CD14-positive monocyte (primary cell): ENCODE data around the gene ATP6V0A1. TPM values are rescaled to one million over a fixed set of nuclear protein-coding genes. Genes with fewer than 3 reads are reported as not detected.

Experiments
- DNase-seq, 3 donors: peaks; one replicate each; pipeline ENCODE4 v3.0.0-alpha.2; 2011 to 2022
- H2AFZ ChIP-seq: 2 replicates; pipeline ENCODE4 v1.6.0; 2012; ENCODE audit warnings: mild to moderate bottlenecking, low read depth, low read length, inconsistent platforms; ENCODE audit not compliant: insufficient read depth, poor library complexity, severe bottlenecking
- H3K27ac ChIP-seq, 2 donors: 1 replicate in 1 of 2; 2 replicates in 1 of 2; pipeline ENCODE4 v1.5.1; 2012 to 2013; ENCODE audit warnings: low read length in 2 of 2, control low read depth in 1 of 2, inconsistent platforms in 1 of 2, low read depth in 1 of 2, mild to moderate bottlenecking in 1 of 2
- H3K27me3 ChIP-seq, 2 donors: one replicate each; pipeline versions ENCODE4 v1.6.0 to v1.6.1; 2011 to 2013; ENCODE audit warnings: low read length in 2 of 2; ENCODE audit not compliant: control insufficient read depth in 2 of 2, insufficient read depth in 2 of 2
- H3K36me3 ChIP-seq, 2 donors: replicated peaks in 1 of 2; 1 replicate in 1 of 2; 2 replicates in 1 of 2; pipeline versions ENCODE4 v1.5.1 to v1.6.1; 2012 to 2013; ENCODE audit warnings: low read length in 2 of 2, control low read depth in 1 of 2, inconsistent platforms in 1 of 2, mild to moderate bottlenecking in 1 of 2; ENCODE audit not compliant: insufficient read depth in 2 of 2, control insufficient read depth in 1 of 2
- H3K4me1 ChIP-seq, 2 donors: 1 replicate in 1 of 2; 2 replicates in 1 of 2; pipeline versions ENCODE4 v1.5.1 to v1.6.1; 2012 to 2013; ENCODE audit warnings: low read length in 2 of 2, control low read depth in 1 of 2, inconsistent platforms in 1 of 2, mild to moderate bottlenecking in 1 of 2, moderate library complexity in 1 of 2; ENCODE audit not compliant: insufficient read depth in 2 of 2, control insufficient read depth in 1 of 2
- H3K4me2 ChIP-seq: replicated peaks from 2 replicates; pipeline ENCODE3; 2012; ENCODE audit warnings: low read length, moderate library complexity, mild to moderate bottlenecking; ENCODE audit not compliant: poor library complexity, severe bottlenecking; ENCODE audit errors: extremely low read depth
- H3K4me3 ChIP-seq, 3 experiments: fragments of 200-600 bp in 1 of 3; sonication (generic) in 1 of 3; replicated peaks in 1 of 3; 1 replicate in 2 of 3; 2 replicates in 1 of 3; pipeline ENCODE4 v1.5.1; 2011 to 2013; ENCODE audit warnings: low read length in 3 of 3, mild to moderate bottlenecking in 3 of 3, control low read depth in 2 of 3, low read depth in 2 of 3, inconsistent platforms in 1 of 3, moderate library complexity in 1 of 3
- H3K79me2 ChIP-seq: 2 replicates; pipeline ENCODE4 v1.6.0; 2012; ENCODE audit warnings: mild to moderate bottlenecking, control low read depth, inconsistent platforms, low read length, moderate library complexity; ENCODE audit not compliant: insufficient read depth
- H3K9ac ChIP-seq: 2 replicates; pipeline ENCODE4 v1.6.0; 2017; ENCODE audit warnings: low read length, mild to moderate bottlenecking; ENCODE audit not compliant: insufficient read depth, poor library complexity, severe bottlenecking
- H3K9me3 ChIP-seq, 2 donors: replicated peaks in 1 of 2; 1 replicate in 1 of 2; 2 replicates in 1 of 2; pipeline versions ENCODE4 v1.5.1 to v1.6.1; 2012 to 2013; ENCODE audit warnings: low read length in 2 of 2, control low read depth in 1 of 2; ENCODE audit not compliant: control insufficient read depth in 1 of 2, insufficient read depth in 1 of 2
- H4K20me1 ChIP-seq: 2 replicates; pipeline ENCODE4 v1.6.0; 2012; ENCODE audit warnings: mild to moderate bottlenecking, low read length, control low read depth, moderate library complexity; ENCODE audit not compliant: insufficient read depth
- H3K27ac Mint-ChIP-seq, 7 donors: one replicate each; pipeline ENCODE4 v1.8.0; 2020; ENCODE audit warnings: mild to moderate bottlenecking in 7 of 7, mixed read lengths in 7 of 7, moderate library complexity in 6 of 7, inconsistent platforms in 2 of 7
- H3K27me3 Mint-ChIP-seq, 3 donors: one replicate each; pipeline ENCODE4 v1.8.0; 2021 to 2022; ENCODE audit warnings: low read depth in 3 of 3, mild to moderate bottlenecking in 3 of 3, mixed read lengths in 3 of 3, moderate library complexity in 3 of 3, inconsistent platforms in 1 of 3
- H3K36me3 Mint-ChIP-seq, 2 donors: one replicate each; pipeline ENCODE4 v1.8.0; 2020; ENCODE audit warnings: mixed read lengths in 2 of 2, inconsistent platforms in 1 of 2, mild to moderate bottlenecking in 1 of 2
- H3K4me1 Mint-ChIP-seq: one replicate; pipeline ENCODE4 v1.8.0; 2020; ENCODE audit warnings: mild to moderate bottlenecking, mixed read lengths
- H3K4me3 Mint-ChIP-seq, 2 donors: one replicate each; pipeline ENCODE4 v1.8.0; 2020; ENCODE audit warnings: mild to moderate bottlenecking in 2 of 2, mixed read lengths in 2 of 2, moderate library complexity in 1 of 2
- H3K9me3 Mint-ChIP-seq, 7 donors: one replicate each; pipeline ENCODE4 v1.8.0; 2020 to 2022; ENCODE audit warnings: mixed read lengths in 7 of 7, mild to moderate bottlenecking in 6 of 7, moderate library complexity in 6 of 7, inconsistent platforms in 2 of 7
- CTCF ChIP-seq: fragments of 200-600 bp; IDR thresholded peaks from one replicate; pipeline ENCODE4 v1.8.0; 2022; ENCODE audit warnings: antibody characterized with exemption, mild to moderate bottlenecking
- WGBS: methylation state at CpG from one replicate; pipeline ENCODE4 v1.1.5; 2013; ENCODE audit warnings: missing lambda C conversion rate; ENCODE audit not compliant: insufficient coverage; 5-methylcytosine and 5-hydroxymethylcytosine counted together
- intact Hi-C, 2 donors: fragments of 100-400 bp; cut with micrococcal nuclease; formaldehyde crosslinking; loops; one replicate each; pipeline versions ENCODE4 v1.15.0 to v1.15.1; 2023
- polyA plus RNA-seq, 3 donors: library from polyadenylated mRNA; depleted of rRNA in 1 of 3; unstranded in 2 of 3; stranded (reverse) in 1 of 3; fragments of 300-500 nt in 2 of 3; fragments of >200 nt in 1 of 3; fragmentation: Illumina TruSeq in 2 of 3; gene quantifications; 1 replicate in 2 of 3; 2 replicates in 1 of 3; pipeline ENCODE4 v1.2.3, GENCODE V29; 2012 to 2021

Gene ATP6V0A1
- polyA plus RNA-seq, 3 donors: 36.1 to 126 (median 55.1) TPM

DNA sequence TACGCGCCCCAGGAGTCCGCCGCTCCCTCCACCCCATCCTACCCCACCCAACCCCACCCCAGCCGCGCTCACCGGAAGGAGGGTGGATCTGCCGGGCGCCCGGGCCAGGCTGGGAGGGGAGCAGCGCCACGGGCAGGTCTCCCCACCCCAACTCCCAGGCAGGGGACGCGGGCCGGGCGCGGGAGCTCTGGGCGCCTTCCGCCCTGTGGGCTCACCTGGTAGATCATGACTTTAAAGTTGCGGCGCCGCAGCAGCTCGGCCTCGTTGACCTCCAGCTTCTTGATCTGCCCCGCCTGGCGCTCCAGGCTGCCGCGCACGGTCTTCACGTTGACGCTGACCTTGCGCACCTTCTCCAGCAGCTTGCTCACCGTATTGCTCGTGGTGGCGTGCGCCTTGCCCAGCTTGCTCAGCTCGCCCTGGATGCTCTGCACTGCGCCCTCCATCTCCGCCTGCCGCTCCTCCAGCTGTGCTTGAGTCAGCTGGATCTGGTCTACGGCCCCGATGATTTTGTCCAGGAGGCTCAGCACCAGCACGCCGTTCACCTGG is 36.2 kb upstream of the ATP6V0A1 start:
- intact Hi-C loops: loop anchor here in 1 of 2 donors (10.0 kb wide), 1 partner anchor 92 kb away; no protein-coding TSS in a partner anchor
- H3K27me3 Mint-ChIP-seq: peaks cover 67 to 78% (median 70%) of the 10 kb centered on the region in 3 donors
- Histone ChIP-seq H3K27ac (no peak overlapping the region), H3K36me3 (no peaks in the 10 kb centered on the region), H3K4me1 (peaks cover 25 to 40% of the 10 kb centered on the region in 2 donors), H3K27me3 (peaks cover 39 to 64% of the 10 kb centered on the region in 2 donors), H3K9ac (no peak overlapping the region), H2AFZ (peak overlapping the region; percentile 68), H3K4me3 (peak overlapping the region in 1 of 3 experiments; percentile 70), H3K9me3 (peaks cover 0 to 13% of the 10 kb centered on the region in 2 donors), H4K20me1 (no peaks in the 10 kb centered on the region), H3K79me2 (no peaks in the 10 kb centered on the region), H3K4me2 (peak overlapping the region; percentile 78)
- under 1% methylated on average over 39 of the region's 44 CpGs for WGBS
- H3K4me1 Mint-ChIP-seq: peaks cover 29% of the 10 kb centered on the region
- H3K27ac Mint-ChIP-seq: peak overlapping the region in 1 of 7 donors; percentile 55
- peak overlapping the region; percentile 75 to 96 for H3K4me3 Mint-ChIP-seq
- DNase-seq: no peak
- H3K36me3 Mint-ChIP-seq: peaks cover 7 to 11% of the 10 kb centered on the region in 2 donors
- TF ChIP-seq CTCF: no peak
- H3K9me3 Mint-ChIP-seq: peaks cover 0 to 27% (median 11%) of the 10 kb centered on the region in 7 donors

GRCh38 chr17:42422958-42423712 is 35.5 kb upstream of the ATP6V0A1 start, which contains the start of gene CAVIN1:
TSS of gene CAVIN1 (minus strand) at chr17:42423256. CDS start at chr17:42423097, 159 bp downstream.
- no peak within 1 kb of the TSS for H3K27ac ChIP-seq
- WGBS: under 1% methylated on average over 54 of the region's 58 CpGs
- intact Hi-C loops: loop anchor here in 1 of 2 donors (10.0 kb wide), 1 partner anchor 92 kb away; no protein-coding TSS in a partner anchor
- no peak for TF ChIP-seq CTCF
- Mint-ChIP-seq H3K27me3 (peaks cover 67 to 83% (median 70%) of the 10 kb centered on the region in 3 donors), H3K36me3 (peaks cover 7 to 11% of the 10 kb centered on the region in 2 donors), H3K4me1 (peaks cover 24% of the 10 kb centered on the region), H3K9me3 (peaks cover 0 to 27% (median 11%) of the 10 kb centered on the region in 7 donors), H3K27ac (peak within 1 kb of the TSS in 1 of 7 donors; percentile 55), H3K4me3 (peak within 1 kb of the TSS; percentile 75 to 96)
- peak within 1 kb of the TSS in 2 of 3 experiments; percentile 5 to 70 for H3K4me3 ChIP-seq
- H3K4me1 ChIP-seq: peaks cover 20 to 33% of the 10 kb centered on the region in 2 donors
- H3K79me2 ChIP-seq: no peaks in the 10 kb centered on the region
- no peaks in the 10 kb centered on the region for H4K20me1 ChIP-seq
- no peaks in the 10 kb centered on the region for H3K36me3 ChIP-seq
- no peak within 1 kb of the TSS for H3K9ac ChIP-seq
- H3K9me3 ChIP-seq: peaks cover 0 to 13% of the 10 kb centered on the region in 2 donors
- peaks cover 39 to 64% of the 10 kb centered on the region in 2 donors for H3K27me3 ChIP-seq
- no peak for DNase-seq
- H2AFZ ChIP-seq: peak within 1 kb of the TSS; percentile 68
- peak within 1 kb of the TSS; percentile 78 for H3K4me2 ChIP-seq
